Measurements from ENCODE around the gene CRIP2. TPM values are rescaled to one million over a fixed set of nuclear protein-coding genes. Genes with fewer than 3 reads are reported as not detected.

The CRIP2 gene
- total and polyA plus RNA-seq, 2 of the 13 experiments (the other 11 are each of a cell fraction or from before 2014, with no cell fraction given) = 31.6 to 37.9 TPM

GRCh38 chr14:105495990-105496830 lies 21.6 kb downstream of the CRIP2 start (continued):
- TF ChIP-seq HMGXB4 (CRISPR knock-in tag; IDR thresholded peaks at IDR 0.05; ENCODE audit: borderline replicate concordance in 1 of 2, low read depth in 1 of 2) (peak in 1 of 2 experiments; percentile 75; a peak in 1 of 4 replicates), ZNF407 (CRISPR knock-in tag; IDR thresholded peaks at IDR 0.05; ENCODE audit: not compliant biosample characterization) (no peak), SOX13 (IDR thresholded peaks at IDR 0.05) (no peak), SOX13 (CRISPR knock-in tag; conservative IDR thresholded peaks at IDR 0.05 in 1 of 2, IDR thresholded peaks at IDR 0.05 in 1 of 2) (peak in 1 of 2 experiments; percentile 71; a peak in 2 of 4 replicates), ZBTB20 (CRISPR knock-in tag; IDR thresholded peaks at IDR 0.05; ENCODE audit: borderline replicate concordance, low read depth) (peak; percentile 67; the same call in 1 of the 2 replicates), SRF (IDR thresholded peaks at IDR 0.05; ENCODE audit: low read depth, low read length) (no peak), ZHX2 (IDR thresholded peaks at IDR 0.05; ENCODE audit: low read depth) (no peak), ZHX2 (CRISPR knock-in tag; IDR thresholded peaks at IDR 0.05; ENCODE audit: borderline replicate concordance) (no peak), ZFP36 (IDR thresholded peaks at IDR 0.05; ENCODE audit: borderline replicate concordance, low read depth, low read length, partially characterized antibody) (no peak), ZFP36L1 (CRISPR knock-in tag; IDR thresholded peaks at IDR 0.05) (peak; percentile 82; the same call in 1 of the 2 replicates), ZNF674 (CRISPR knock-in tag; IDR thresholded peaks at IDR 0.05; ENCODE audit: low read depth) (no peak)

Measured in HepG2 (cell line).